AG09309 (cell line): ENCODE results near the gene FAM78A.
"Not testable (repeated sequence)": the region's sequence is repeated elsewhere in the genome, so short reads cannot be mapped to it uniquely, and the experiment has no call there.

Experiments used
- DNase-seq: peaks from one replicate; pipeline ENCODE4 v3.0.0-alpha.2; 2010; ENCODE audit warnings: low read depth
- H3K4me3 ChIP-seq: 2 replicates; pipeline ENCODE4 v1.5.1; 2011; ENCODE audit warnings: mild to moderate bottlenecking, low read depth, low read length, moderate library complexity; ENCODE audit not compliant: control insufficient read depth
- TF ChIP-seq, protein P1 (sequence below): IDR thresholded peaks from 2 replicates; pipeline ENCODE4 v1.5.1; 2011; ENCODE audit warnings: mild to moderate bottlenecking, low read depth, low read length, inconsistent platforms; ENCODE audit not compliant: insufficient read depth, control insufficient read depth; ENCODE audit errors: missing control alignments

FAM78A gene

DNA sequence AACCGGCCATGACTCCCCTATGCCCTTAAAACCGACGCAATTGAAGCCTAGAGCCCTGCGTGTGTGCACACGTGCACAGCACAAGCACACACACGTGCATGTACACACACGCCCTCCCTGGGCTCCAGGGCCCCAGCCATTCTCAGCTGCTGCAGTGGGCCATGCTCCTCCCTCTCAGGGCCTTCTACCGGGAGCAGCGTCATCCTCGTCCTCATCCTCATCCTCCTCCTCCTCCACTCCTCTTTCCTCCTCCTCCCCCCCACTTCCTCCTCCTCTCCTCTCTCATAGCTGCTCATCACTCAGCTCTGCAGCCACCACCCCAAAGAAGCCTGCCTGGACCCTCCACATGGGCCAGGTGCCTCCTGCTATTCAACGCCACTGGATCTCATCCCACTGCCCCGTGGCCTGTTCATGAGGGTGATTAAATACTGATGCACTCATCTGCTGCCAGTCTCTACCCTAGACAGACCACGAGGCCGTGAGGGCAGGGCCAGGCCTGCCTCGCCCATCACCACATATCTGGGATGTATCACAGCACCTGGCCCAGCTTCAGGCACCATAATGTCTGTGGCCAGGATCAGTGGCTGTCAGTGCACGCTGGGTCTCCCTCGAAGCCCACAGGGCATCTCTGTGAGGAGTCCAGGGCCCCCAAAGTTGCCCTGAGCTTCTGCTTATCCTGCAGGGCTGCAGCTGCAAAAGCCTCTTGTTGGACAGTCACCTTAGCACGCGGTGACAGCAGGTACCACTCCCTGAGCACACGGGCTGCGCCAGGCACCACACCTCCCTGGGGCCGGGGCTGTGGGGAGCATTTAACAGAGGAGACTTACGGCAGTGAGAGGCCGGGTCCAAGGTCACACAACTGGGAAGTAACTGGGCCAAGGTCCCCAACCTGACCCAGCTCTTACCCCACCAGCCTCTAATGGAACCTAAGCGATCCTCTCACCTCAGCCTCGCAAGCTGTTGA, 9.8 kb downstream of the FAM78A start:
- TF ChIP-seq, protein P1, sequence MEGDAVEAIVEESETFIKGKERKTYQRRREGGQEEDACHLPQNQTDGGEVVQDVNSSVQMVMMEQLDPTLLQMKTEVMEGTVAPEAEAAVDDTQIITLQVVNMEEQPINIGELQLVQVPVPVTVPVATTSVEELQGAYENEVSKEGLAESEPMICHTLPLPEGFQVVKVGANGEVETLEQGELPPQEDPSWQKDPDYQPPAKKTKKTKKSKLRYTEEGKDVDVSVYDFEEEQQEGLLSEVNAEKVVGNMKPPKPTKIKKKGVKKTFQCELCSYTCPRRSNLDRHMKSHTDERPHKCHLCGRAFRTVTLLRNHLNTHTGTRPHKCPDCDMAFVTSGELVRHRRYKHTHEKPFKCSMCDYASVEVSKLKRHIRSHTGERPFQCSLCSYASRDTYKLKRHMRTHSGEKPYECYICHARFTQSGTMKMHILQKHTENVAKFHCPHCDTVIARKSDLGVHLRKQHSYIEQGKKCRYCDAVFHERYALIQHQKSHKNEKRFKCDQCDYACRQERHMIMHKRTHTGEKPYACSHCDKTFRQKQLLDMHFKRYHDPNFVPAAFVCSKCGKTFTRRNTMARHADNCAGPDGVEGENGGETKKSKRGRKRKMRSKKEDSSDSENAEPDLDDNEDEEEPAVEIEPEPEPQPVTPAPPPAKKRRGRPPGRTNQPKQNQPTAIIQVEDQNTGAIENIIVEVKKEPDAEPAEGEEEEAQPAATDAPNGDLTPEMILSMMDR, result no peak
- no peak for DNase-seq
- H3K4me3 ChIP-seq, result no peak overlapping the region

GRCh38 chr9:131264231-131264630, 12.1 kb downstream of the FAM78A start:
- DNase-seq, result no peak
- H3K4me3 ChIP-seq, result no peak overlapping the region
- TF ChIP-seq, protein P1, result no peak

- TF ChIP-seq, protein P1, result no peak
- no peak overlapping the region for H3K4me3 ChIP-seq
- no peak for DNase-seq
Observed at GRCh38 chr9:131263701-131264100, 12.6 kb downstream of the FAM78A start.

DNA sequence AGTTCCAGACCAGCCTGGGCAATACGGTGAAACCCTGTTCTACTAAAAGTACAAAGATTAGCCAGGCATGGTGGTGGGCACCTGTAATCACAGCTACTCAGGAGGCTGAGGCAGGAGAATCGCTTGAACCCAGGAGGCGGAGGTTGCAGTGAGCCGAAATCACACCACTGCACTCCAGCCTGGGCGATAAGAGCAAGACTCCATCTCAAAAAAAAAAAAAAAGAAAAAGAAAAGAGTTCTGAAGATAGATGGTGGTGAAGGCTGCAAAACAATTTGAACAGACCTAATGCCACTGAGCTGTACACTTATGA, 13.3 kb downstream of the FAM78A start:
- H3K4me3 ChIP-seq, DNase-seq: not testable (repeated sequence)

- TF ChIP-seq, protein P1, result no peak
- H3K4me3 ChIP-seq, result no peak overlapping the region
- no peak for DNase-seq
Observed at GRCh38 chr9:131262327-131263032, 13.8 kb downstream of the FAM78A start.

GRCh38 chr9:131260751-131261452, 15.4 kb downstream of the FAM78A start:
- DNase-seq, result no peak
- H3K4me3 ChIP-seq, result no peak overlapping the region
- TF ChIP-seq, protein P1, result no peak
